SU-DHL-6 (cell line): ENCODE measurements around the gene GRIN3B.

Experiments
- H2AFZ ChIP-seq: fragments of 200-600 bp; sonication (generic); 2 replicates; pipeline ENCODE4 v1.6.1; 2014; ENCODE audit warnings: low read depth, mild to moderate bottlenecking, moderate library complexity, mixed read lengths, antibody characterized with exemption, low read length; ENCODE audit not compliant: severe bottlenecking
- H3F3A ChIP-seq: fragments of 200-600 bp; shearing (Covaris generic); 2 replicates; pipeline ENCODE4 v1.6.0; 2016; ENCODE audit warnings: antibody characterized with exemption, mild to moderate bottlenecking; ENCODE audit not compliant: insufficient read depth
- H3K27ac ChIP-seq: fragments of 200-600 bp; sonication (generic); 2 replicates; pipeline ENCODE4 v1.5.1; 2016; ENCODE audit warnings: low read depth, mild to moderate bottlenecking, low read length, moderate library complexity, mixed read lengths
- H3K27me3 ChIP-seq: fragments of 200-600 bp; sonication (generic), shearing (Covaris generic); 2 replicates; pipeline ENCODE4 v1.6.0; 2014; ENCODE audit warnings: mild to moderate bottlenecking, low read length
- H3K36me3 ChIP-seq: fragments of 200-600 bp; sonication (generic); 2 replicates; pipeline ENCODE4 v1.6.1; 2014; ENCODE audit warnings: mild to moderate bottlenecking, low read length, mixed read lengths
- H3K4me2 ChIP-seq: fragments of 300-600, 200-600 bp; shearing (Covaris generic), sonication (generic); 2 replicates; pipeline ENCODE4 v1.6.0; 2014; ENCODE audit warnings: low read length, low read depth, mild to moderate bottlenecking; ENCODE audit not compliant: poor library complexity, severe bottlenecking
- H3K4me3 ChIP-seq: fragments of 200-600 bp; sonication (generic); 2 replicates; pipeline ENCODE4 v1.5.1; 2014; ENCODE audit warnings: antibody characterized with exemption, low read length, mild to moderate bottlenecking, mixed read lengths; ENCODE audit not compliant: insufficient read depth, poor library complexity, severe bottlenecking
- H3K79me2 ChIP-seq: fragments of 200-600 bp; sonication (generic); 2 replicates; pipeline ENCODE4 v1.6.1; 2014; ENCODE audit warnings: mild to moderate bottlenecking, low read length, moderate library complexity; ENCODE audit not compliant: insufficient read depth
- H3K9ac ChIP-seq: fragments of 200-600 bp; sonication (generic); 2 replicates; pipeline ENCODE4 v1.7.0; 2014; ENCODE audit warnings: mild to moderate bottlenecking, low read length
- H3K9me2 ChIP-seq: fragments of 200-600 bp; sonication (generic); replicated peaks from 2 replicates; pipeline ENCODE4 v1.6.1; 2014; ENCODE audit warnings: low read length; ENCODE audit not compliant: insufficient read depth
- H3K9me3 ChIP-seq: fragments of 200-600 bp; sonication (generic); 2 replicates; pipeline ENCODE4 v1.6.1; 2014; ENCODE audit warnings: low read length, mixed read lengths; ENCODE audit not compliant: insufficient read depth
- H4K20me1 ChIP-seq: fragments of 200-600 bp; sonication (generic); 2 replicates; pipeline ENCODE4 v1.6.1; 2014; ENCODE audit warnings: low read depth, mild to moderate bottlenecking, antibody characterized with exemption, low read length, moderate library complexity, mixed read lengths
- CTCF ChIP-seq: fragments of 200-600 bp; sonication (generic); IDR thresholded peaks from one replicate; pipeline ENCODE4 v1.5.1; 2017; ENCODE audit warnings: antibody characterized with exemption, mild to moderate bottlenecking, low read length, moderate library complexity; ENCODE audit not compliant: insufficient read depth, poor library complexity, severe bottlenecking
- EZH2phosphoT487 ChIP-seq: fragments of 200-600 bp; sonication (generic), shearing (Covaris generic); conservative IDR thresholded peaks from 2 replicates; pipeline ENCODE4 v1.6.1; 2018; ENCODE audit warnings: mild to moderate bottlenecking, antibody characterized with exemption, low read length, moderate library complexity, mixed read lengths

The GRIN3B gene

GRCh38 chr19:958967-959855 is 41.0 kb upstream of the GRIN3B start:
- H3K4me3 ChIP-seq = no peak overlapping the region
- H3K79me2 ChIP-seq = no peaks in the 10 kb centered on the region
- no peak overlapping the region for H2AFZ ChIP-seq
- H3K27me3 ChIP-seq = no peaks in the 10 kb centered on the region
- TF ChIP-seq EZH2phosphoT487 = no peak
- no peak for TF ChIP-seq CTCF
- no peak overlapping the region for H3K4me2 ChIP-seq
- no peak overlapping the region for H3K27ac ChIP-seq
- H4K20me1 ChIP-seq = no peaks in the 10 kb centered on the region
- no peaks in the 10 kb centered on the region for H3K9me3 ChIP-seq
- no peaks in the 10 kb centered on the region for H3K36me3 ChIP-seq
- H3K9me2 ChIP-seq = no peaks in the 10 kb centered on the region
- no peak overlapping the region for H3K9ac ChIP-seq
- H3F3A ChIP-seq = no peaks in the 10 kb centered on the region

- TF ChIP-seq EZH2phosphoT487 = no peak
- TF ChIP-seq CTCF = no peak
- Histone ChIP-seq H3K36me3 (no peaks in the 10 kb centered on the region), H3K4me2 (no peak overlapping the region), H2AFZ (no peak overlapping the region), H3F3A (no peaks in the 10 kb centered on the region), H3K9me2 (no peaks in the 10 kb centered on the region), H3K27me3 (no peaks in the 10 kb centered on the region), H3K9me3 (no peaks in the 10 kb centered on the region), H3K4me3 (no peak overlapping the region), H3K27ac (no peak overlapping the region), H4K20me1 (no peaks in the 10 kb centered on the region), H3K9ac (no peak overlapping the region), H3K79me2 (no peaks in the 10 kb centered on the region)
These were observed 40.2 kb upstream of the GRIN3B start for GRCh38 chr19:960020-960419.

- Histone ChIP-seq H3K79me2 (no peaks in the 10 kb centered on the region), H3K9me2 (no peaks in the 10 kb centered on the region), H4K20me1 (no peaks in the 10 kb centered on the region), H3K4me2 (no peak overlapping the region), H3K4me3 (no peak overlapping the region), H3K27ac (no peak overlapping the region), H3F3A (no peaks in the 10 kb centered on the region), H3K9ac (no peak overlapping the region), H2AFZ (no peak overlapping the region), H3K27me3 (no peaks in the 10 kb centered on the region), H3K9me3 (no peaks in the 10 kb centered on the region), H3K36me3 (no peaks in the 10 kb centered on the region)
- TF ChIP-seq EZH2phosphoT487 (no peak), CTCF (no peak)
These were observed 39.6 kb upstream of the GRIN3B start for GRCh38 chr19:960601-960938.
